Endothelial cell of umbilical vein (primary cell): Measurements from ENCODE around the gene INPP5B.
"Not testable (repeated sequence)": the region's sequence is repeated elsewhere in the genome, so short reads cannot be mapped to it uniquely, and the experiment has no call there.

Experiments used
- CTCF ChIP-seq, 2 donors: IDR thresholded peaks; 1 replicate in 1 of 2; 2 replicates in 1 of 2; pipeline ENCODE4 v1.5.1; 2011; ENCODE audit warnings: low read length in 2 of 2, mild to moderate bottlenecking in 2 of 2, moderate library complexity in 2 of 2, control low read depth in 1 of 2, inconsistent platforms in 1 of 2, low read depth in 1 of 2; ENCODE audit not compliant: insufficient read depth in 1 of 2; ENCODE audit errors: extremely low read depth in 1 of 2
- POLR2A ChIP-seq: IDR thresholded peaks from 2 replicates; pipeline ENCODE4 v1.6.1; 2012; ENCODE audit warnings: low read depth, mild to moderate bottlenecking, control low read depth, low read length

GRCh38 chr1:37903921-37904320 is 42.9 kb downstream of the INPP5B start:
- not testable (repeated sequence) for TF ChIP-seq CTCF (IDR thresholded peaks at IDR 0.05; ENCODE audit: extremely low read depth in 1 of 2, insufficient read depth in 1 of 2, low read depth in 1 of 2, low read length in 2 of 2); POLR2A
